AG09319 (cell line): Measurements from ENCODE around the gene MFN2.

Experiments used
- DNase-seq: peaks from one replicate; pipeline ENCODE4 v3.0.0-alpha.2; 2010; ENCODE audit warnings: low read depth; ENCODE audit errors: extremely low read depth
- TF ChIP-seq, protein P1 (sequence below): IDR thresholded peaks from 2 replicates; pipeline ENCODE4 v1.5.1; 2011; ENCODE audit warnings: low read depth, mild to moderate bottlenecking, inconsistent platforms, low read length, moderate library complexity

MFN2 gene

GRCh38 chr1:11940260-11940921, 39.9 kb upstream of the MFN2 start:
- no peak for DNase-seq
- TF ChIP-seq, protein P1, sequence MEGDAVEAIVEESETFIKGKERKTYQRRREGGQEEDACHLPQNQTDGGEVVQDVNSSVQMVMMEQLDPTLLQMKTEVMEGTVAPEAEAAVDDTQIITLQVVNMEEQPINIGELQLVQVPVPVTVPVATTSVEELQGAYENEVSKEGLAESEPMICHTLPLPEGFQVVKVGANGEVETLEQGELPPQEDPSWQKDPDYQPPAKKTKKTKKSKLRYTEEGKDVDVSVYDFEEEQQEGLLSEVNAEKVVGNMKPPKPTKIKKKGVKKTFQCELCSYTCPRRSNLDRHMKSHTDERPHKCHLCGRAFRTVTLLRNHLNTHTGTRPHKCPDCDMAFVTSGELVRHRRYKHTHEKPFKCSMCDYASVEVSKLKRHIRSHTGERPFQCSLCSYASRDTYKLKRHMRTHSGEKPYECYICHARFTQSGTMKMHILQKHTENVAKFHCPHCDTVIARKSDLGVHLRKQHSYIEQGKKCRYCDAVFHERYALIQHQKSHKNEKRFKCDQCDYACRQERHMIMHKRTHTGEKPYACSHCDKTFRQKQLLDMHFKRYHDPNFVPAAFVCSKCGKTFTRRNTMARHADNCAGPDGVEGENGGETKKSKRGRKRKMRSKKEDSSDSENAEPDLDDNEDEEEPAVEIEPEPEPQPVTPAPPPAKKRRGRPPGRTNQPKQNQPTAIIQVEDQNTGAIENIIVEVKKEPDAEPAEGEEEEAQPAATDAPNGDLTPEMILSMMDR: no peak

- TF ChIP-seq, protein P1: no peak
Observed at GRCh38 chr1:11942280-11942679, 38.0 kb upstream of the MFN2 start.

GRCh38 chr1:11943619-11944018, 36.6 kb upstream of the MFN2 start:
- TF ChIP-seq, protein P1: no peak
- no peak for DNase-seq

More at GRCh38 chr1:11942280-11942679, 38.0 kb upstream of the MFN2 start:
- no peak for DNase-seq

GRCh38 chr1:11944358-11944931, 35.8 kb upstream of the MFN2 start:
- TF ChIP-seq, protein P1: no peak
- DNase-seq: no peak

DNA sequence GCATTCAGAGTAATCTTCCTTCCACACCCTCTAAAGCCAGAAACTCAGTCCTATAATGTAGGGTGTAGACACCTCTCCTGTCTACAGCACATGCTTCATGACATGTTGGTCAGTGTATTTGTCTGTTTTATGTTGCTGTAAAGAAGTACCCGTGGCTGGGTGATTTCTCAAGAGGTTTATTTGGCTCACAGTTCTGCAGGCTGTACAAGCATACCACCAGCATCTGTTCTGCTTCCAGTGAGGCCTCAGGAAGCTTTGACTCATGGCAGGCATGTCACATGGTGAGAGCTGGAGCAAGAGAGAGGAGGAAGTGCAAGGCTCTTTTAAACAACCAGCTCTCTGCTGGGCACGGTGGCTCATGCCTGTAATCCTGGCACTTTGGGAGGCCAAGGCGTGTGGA, 33.6 kb upstream of the MFN2 start:
- TF ChIP-seq, protein P1: no peak
- no peak for DNase-seq

DNA sequence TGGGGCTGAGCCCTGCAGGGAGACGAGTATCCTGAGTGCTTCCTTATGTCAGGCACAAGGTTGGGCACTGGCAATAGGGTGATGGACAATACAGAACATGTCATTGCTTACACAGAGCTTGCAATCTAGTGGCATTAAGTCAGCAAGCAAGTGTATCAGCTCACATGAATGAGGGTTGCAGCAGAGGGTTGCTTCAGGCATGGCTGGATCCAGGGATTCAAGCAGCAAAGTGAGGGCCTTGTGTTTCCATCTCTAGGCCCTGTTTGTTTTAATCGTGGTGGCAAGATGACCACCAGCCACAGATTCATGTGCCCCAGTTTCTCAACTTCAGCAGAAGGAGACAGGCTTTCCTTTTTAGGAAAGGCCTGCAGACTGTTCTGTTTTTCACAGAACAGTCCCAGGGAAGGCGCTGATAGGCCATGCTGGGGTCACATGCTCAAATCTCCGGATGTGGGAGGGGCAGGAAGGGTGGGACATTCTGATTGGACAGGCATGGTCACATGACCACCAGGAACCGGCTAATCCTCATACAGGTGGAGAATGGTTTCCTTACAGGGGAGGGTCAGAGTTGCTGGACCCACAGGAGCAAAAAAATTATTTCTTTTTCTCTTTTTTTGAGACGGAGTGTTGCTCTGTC, 31.3 kb upstream of the MFN2 start:
- DNase-seq: no peak
- TF ChIP-seq, protein P1: no peak

- no peak for DNase-seq
- TF ChIP-seq, protein P1: no peak
Observed at GRCh38 chr1:11951901-11952300, 28.3 kb upstream of the MFN2 start.
